RWPE2 (cell line): ENCODE results near the gene FAM228B.

Source experiments
- ATAC-seq: fragments of 200-7000 bp; cut with Tn5 transposase; 3 replicates; pipeline ENCODE4 v1.9.1; 2021; ENCODE audit warnings: low read depth
- DNase-seq: peaks from one replicate; pipeline ENCODE4 v3.0.0-alpha.2; 2020; ENCODE audit warnings: low spot score
- H3K27ac ChIP-seq: fragments of 450-650 bp; 2 replicates; pipeline ENCODE4 v1.5.1; 2017; ENCODE audit warnings: mild to moderate bottlenecking; ENCODE audit not compliant: poor library complexity, severe bottlenecking
- H3K27me3 ChIP-seq: fragments of 250-450 bp; sonication (Bioruptor Pico); 2 replicates; pipeline ENCODE4 v1.5.1; 2021; ENCODE audit warnings: mild to moderate bottlenecking, moderate library complexity; ENCODE audit not compliant: insufficient read depth, poor library complexity, severe bottlenecking
- H3K36me3 ChIP-seq: fragments of 250-450 bp; sonication (Bioruptor Pico); 2 replicates; pipeline ENCODE4 v1.5.1; 2020; ENCODE audit warnings: low read depth, mild to moderate bottlenecking, moderate library complexity
- H3K4me1 ChIP-seq: fragments of 250-450 bp; sonication (Bioruptor Pico); 2 replicates; pipeline ENCODE4 v1.5.1; 2021; ENCODE audit warnings: mild to moderate bottlenecking, moderate library complexity; ENCODE audit not compliant: insufficient read depth, poor library complexity, severe bottlenecking
- H3K4me3 ChIP-seq: fragments of 250-450 bp; sonication (Bioruptor Pico); 2 replicates; pipeline ENCODE4 v1.5.1; 2021; ENCODE audit warnings: mild to moderate bottlenecking, moderate library complexity; ENCODE audit not compliant: severe bottlenecking
- H3K9me3 ChIP-seq: fragments of 250-450 bp; sonication (Bioruptor Pico); 2 replicates; pipeline ENCODE4 v1.5.1; 2021; ENCODE audit warnings: mild to moderate bottlenecking, moderate library complexity; ENCODE audit not compliant: severe bottlenecking
- CTCF ChIP-seq: fragments of 450-650 bp; IDR thresholded peaks from one replicate; pipeline ENCODE4 v1.5.1; 2017; ENCODE audit warnings: mild to moderate bottlenecking, moderate library complexity; ENCODE audit not compliant: poor library complexity, severe bottlenecking

Gene FAM228B

GRCh38 chr2:24083567-24084385 is 39.5 kb upstream of the FAM228B start:
- H3K4me3 ChIP-seq = peak overlapping the region; percentile 51
- no peak for TF ChIP-seq CTCF
- peaks cover 10% of the 10 kb centered on the region for H3K4me1 ChIP-seq
- no peaks in the 10 kb centered on the region for H3K9me3 ChIP-seq
- DNase-seq = peak; percentile 93
- peak; percentile 76 for ATAC-seq
- peak overlapping the region; percentile 93 for H3K27ac ChIP-seq
- H3K27me3 ChIP-seq = no peaks in the 10 kb centered on the region
- H3K36me3 ChIP-seq = peaks cover 23% of the 10 kb centered on the region

GRCh38 chr2:24084386-24085199 is 38.7 kb upstream of the FAM228B start, which contains the start of gene TP53I3:
Gene TP53I3 (minus strand): TSS chr2:24084834. CDS start chr2:24084326, 508 bp downstream.
- H3K27ac ChIP-seq = peak within 1 kb of the TSS; percentile 93
- peak; percentile 98 for TF ChIP-seq CTCF
- peak within 1 kb of the TSS; percentile 51 for H3K4me3 ChIP-seq
- H3K36me3 ChIP-seq = peaks cover 20% of the 10 kb centered on the region
- H3K27me3 ChIP-seq = no peaks in the 10 kb centered on the region
- DNase-seq = peak; percentile 90
- H3K9me3 ChIP-seq = no peaks in the 10 kb centered on the region
- H3K4me1 ChIP-seq = peaks cover 10% of the 10 kb centered on the region
- peak; percentile 84 for ATAC-seq

- H3K27ac ChIP-seq = peak overlapping the region; percentile 93
- ATAC-seq (no peak), DNase-seq (no peak)
- TF ChIP-seq CTCF = no peak
- H3K36me3 ChIP-seq = peaks cover 16% of the 10 kb centered on the region
- H3K4me1 ChIP-seq = peaks cover 10% of the 10 kb centered on the region
- H3K9me3 ChIP-seq = no peaks in the 10 kb centered on the region
- H3K27me3 ChIP-seq = no peaks in the 10 kb centered on the region
- H3K4me3 ChIP-seq = peak overlapping the region; percentile 51
Observed at GRCh38 chr2:24085200-24085489, 38.1 kb upstream of the FAM228B start.

- TF ChIP-seq CTCF = no peak
- no peaks in the 10 kb centered on the region for H3K9me3 ChIP-seq
- H3K4me1 ChIP-seq = peaks cover 10% of the 10 kb centered on the region
- no peak overlapping the region for H3K27ac ChIP-seq
- H3K4me3 ChIP-seq = no peak overlapping the region
- DNase-seq (no peak), ATAC-seq (no peak)
- peaks cover 16% of the 10 kb centered on the region for H3K36me3 ChIP-seq
- H3K27me3 ChIP-seq = no peaks in the 10 kb centered on the region
Observed at GRCh38 chr2:24086241-24086640, 37.0 kb upstream of the FAM228B start.
